Bronchial epithelial cell (primary cell): ENCODE data around the gene CTNNA2. TPM values are rescaled to one million over a fixed set of nuclear protein-coding genes. Genes with fewer than 3 reads are reported as not detected.

Experiments
- DNase-seq: peaks from one replicate; pipeline ENCODE4 v3.0.0-alpha.2; 2010; ENCODE audit warnings: low read depth
- FAIRE-seq: peaks from 2 replicates; lab custom pipeline; 2011; peaks lifted over from hg19 to GRCh38; lab: Jason Lieb, UNC
- H3K27me3 ChIP-seq: 2 replicates; pipeline ENCODE4 v1.5.1; 2011; ENCODE audit warnings: low read length; ENCODE audit not compliant: control insufficient read depth, insufficient read depth
- H3K36me3 ChIP-seq: 2 replicates; pipeline ENCODE4 v1.5.1; 2011; ENCODE audit warnings: low read length; ENCODE audit not compliant: control insufficient read depth, insufficient read depth
- H3K4me3 ChIP-seq: 2 replicates; pipeline ENCODE4 v1.5.1; 2011; ENCODE audit warnings: mild to moderate bottlenecking, low read depth, low read length, control low read depth
- CTCF ChIP-seq: IDR thresholded peaks from 2 replicates; pipeline ENCODE4 v1.5.1; 2011; ENCODE audit warnings: mild to moderate bottlenecking, moderate library complexity, low read length, control low read depth, inconsistent platforms; ENCODE audit not compliant: insufficient read depth, severe bottlenecking
- total RNA-seq: library from RNA; depleted of rRNA; stranded (reverse); fragments of >200 nt; gene quantifications from 2 replicates; pipeline ENCODE4 v1.2.1, GENCODE V29; 2014

CTNNA2 gene
- total RNA-seq, 1 donor from 2014 or later = not detected

DNA sequence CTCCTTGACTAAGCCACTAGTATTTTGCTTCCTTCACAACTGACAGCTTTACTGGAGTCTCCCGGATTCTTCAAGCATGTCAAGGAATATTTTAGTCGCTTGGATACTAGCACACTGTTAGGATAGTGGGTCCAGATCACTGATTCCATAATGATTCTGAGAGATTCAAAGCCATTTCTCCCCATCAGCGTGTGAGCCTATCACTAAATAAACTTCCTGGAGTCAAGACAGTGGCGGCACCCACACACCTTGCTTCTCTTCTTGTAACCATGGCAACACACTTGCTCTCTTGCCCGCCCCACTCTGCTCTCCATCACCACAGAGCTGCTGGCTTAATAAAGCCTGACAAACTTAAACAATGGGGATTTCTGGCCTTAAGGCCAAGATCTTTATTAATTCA is 546.6 kb downstream of the CTNNA2 start:
- Histone ChIP-seq H3K27me3 (no peaks in the 10 kb centered on the region), H3K36me3 (no peaks in the 10 kb centered on the region), H3K4me3 (no peak overlapping the region)
- FAIRE-seq (no peak), DNase-seq (no peak)
- no peak for TF ChIP-seq CTCF

DNA sequence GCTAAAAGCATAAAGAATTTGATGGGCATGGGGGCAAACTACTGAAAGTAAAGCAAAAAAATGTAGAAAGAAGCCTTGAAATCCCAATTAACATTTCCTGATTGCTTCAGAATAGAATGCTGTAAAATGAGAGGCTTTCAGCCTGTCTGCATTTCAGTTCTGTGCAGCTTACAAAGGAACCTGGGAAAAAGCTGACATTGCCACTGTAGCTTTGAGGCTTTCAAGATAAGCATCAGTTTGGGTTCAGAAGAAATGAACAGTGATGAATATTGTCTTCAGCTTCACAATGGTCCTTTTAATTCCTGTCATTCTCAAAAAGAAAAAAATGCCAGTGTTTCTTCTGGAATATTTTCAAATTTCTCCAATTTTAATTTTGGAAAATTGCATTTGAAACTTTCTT is 549.0 kb downstream of the CTNNA2 start:
- Histone ChIP-seq H3K36me3 (no peaks in the 10 kb centered on the region), H3K4me3 (no peak overlapping the region), H3K27me3 (no peaks in the 10 kb centered on the region)
- DNase-seq (no peak), FAIRE-seq (no peak)
- no peak for TF ChIP-seq CTCF

GRCh38 chr2:80062298-80062697 is 549.4 kb downstream of the CTNNA2 start:
- TF ChIP-seq CTCF = no peak
- Histone ChIP-seq H3K4me3 (no peak overlapping the region), H3K27me3 (no peaks in the 10 kb centered on the region), H3K36me3 (no peaks in the 10 kb centered on the region)
- FAIRE-seq (no peak), DNase-seq (no peak)

GRCh38 chr2:80068038-80068731 is 555.3 kb downstream of the CTNNA2 start:
- TF ChIP-seq CTCF = no peak
- no peak for DNase-seq
- Histone ChIP-seq H3K4me3 (no peak overlapping the region), H3K36me3 (no peaks in the 10 kb centered on the region), H3K27me3 (no peaks in the 10 kb centered on the region)
- no peak for FAIRE-seq

GRCh38 chr2:80070587-80070986 is 557.7 kb downstream of the CTNNA2 start:
- no peak for TF ChIP-seq CTCF
- DNase-seq (no peak), FAIRE-seq (no peak)
- no peak overlapping the region for H3K4me3 ChIP-seq
- no peaks in the 10 kb centered on the region for H3K36me3 ChIP-seq
- H3K27me3 ChIP-seq = no peaks in the 10 kb centered on the region

GRCh38 chr2:80071941-80072340 is 559.1 kb downstream of the CTNNA2 start:
- no peak for DNase-seq
- no peak for FAIRE-seq
- Histone ChIP-seq H3K4me3 (no peak overlapping the region), H3K27me3 (no peaks in the 10 kb centered on the region), H3K36me3 (no peaks in the 10 kb centered on the region)
- no peak for TF ChIP-seq CTCF
